Naive B cell (primary cell): ENCODE measurements around the gene SBF2. TPM values are rescaled to one million over a fixed set of nuclear protein-coding genes. Genes with fewer than 3 reads are reported as not detected.

ENCODE experiments used
- ATAC-seq, 2 donors: fragments of 150-1000 bp; cut with Tn5 transposase; 2 replicates each; pipeline ENCODE4 v1.10.0; 2021; ENCODE audit warnings: low read depth in 2 of 2, mild to moderate bottlenecking in 2 of 2, moderate library complexity in 2 of 2
- DNase-seq: peaks from one replicate; pipeline ENCODE4 v3.0.0; 2022
- H3K27ac Mint-ChIP-seq, 6 donors: one replicate each; pipeline ENCODE4 v1.8.0; 2020 to 2022; ENCODE audit warnings: mild to moderate bottlenecking in 6 of 6, mixed read lengths in 6 of 6, moderate library complexity in 5 of 6, inconsistent platforms in 2 of 6
- H3K27me3 Mint-ChIP-seq, 3 donors: one replicate each; pipeline ENCODE4 v1.8.0; 2021 to 2022; ENCODE audit warnings: mixed read lengths in 3 of 3, mild to moderate bottlenecking in 1 of 3
- H3K36me3 Mint-ChIP-seq, 2 donors: one replicate each; pipeline ENCODE4 v1.8.0; 2020 to 2022; ENCODE audit warnings: mixed read lengths in 2 of 2, inconsistent platforms in 1 of 2, mild to moderate bottlenecking in 1 of 2
- H3K4me1 Mint-ChIP-seq, 3 donors: one replicate each; pipeline ENCODE4 v1.8.0; 2020 to 2022; ENCODE audit warnings: mixed read lengths in 3 of 3, inconsistent platforms in 1 of 3, mild to moderate bottlenecking in 1 of 3, moderate library complexity in 1 of 3
- H3K4me3 Mint-ChIP-seq, 8 donors: one replicate each; pipeline ENCODE4 v1.8.0; 2020 to 2022; ENCODE audit warnings: mild to moderate bottlenecking in 8 of 8, mixed read lengths in 8 of 8, moderate library complexity in 8 of 8, inconsistent platforms in 2 of 8
- H3K9me3 Mint-ChIP-seq, 7 donors: one replicate each; pipeline ENCODE4 v1.8.0; 2020 to 2022; ENCODE audit warnings: mixed read lengths in 7 of 7, mild to moderate bottlenecking in 5 of 7, inconsistent platforms in 2 of 7, moderate library complexity in 1 of 7
- polyA plus RNA-seq, 6 donors: library from polyadenylated mRNA; unstranded; fragments of 300-500 nt; fragmentation: Illumina TruSeq; gene quantifications; one replicate each; pipeline ENCODE4 v1.2.3, GENCODE V29; 2021; ENCODE audit warnings: low read depth in 6 of 6

SBF2 gene
- polyA plus RNA-seq, 6 donors from 2014 or later: 2.4 to 8.5 (median 3.1) TPM

DNA sequence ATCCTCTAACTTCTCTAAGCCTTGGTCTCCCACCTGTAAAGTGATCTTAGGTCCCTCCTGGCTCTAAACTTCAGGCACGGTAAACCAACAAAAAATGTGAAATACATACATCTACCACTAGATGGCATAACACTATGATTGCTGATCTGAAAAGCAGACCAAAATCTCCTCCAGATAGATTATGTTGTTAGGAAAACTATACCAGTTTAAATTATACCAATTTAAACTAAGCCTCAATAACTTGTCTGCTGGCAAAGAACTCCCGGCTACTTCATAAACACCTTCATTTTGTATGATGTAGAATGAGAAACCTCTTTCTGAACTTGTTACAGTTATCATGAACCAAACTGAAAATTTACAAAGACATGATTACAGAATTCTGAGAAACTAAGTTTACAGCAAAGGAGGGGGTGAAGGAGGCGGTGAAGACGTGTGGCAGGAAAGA, 85.9 kb downstream of the SBF2 start:
- H3K9me3 Mint-ChIP-seq: peaks cover 4 to 18% (median 16%) of the 10 kb centered on the region in 7 donors
- no peak overlapping the region for H3K4me3 Mint-ChIP-seq
- no peaks in the 10 kb centered on the region for H3K27me3 Mint-ChIP-seq
- H3K4me1 Mint-ChIP-seq: peaks cover 0 to 7% (median 6%) of the 10 kb centered on the region in 3 donors
- H3K27ac Mint-ChIP-seq: no peak overlapping the region
- peaks cover 0 to 9% of the 10 kb centered on the region in 2 donors for H3K36me3 Mint-ChIP-seq
- ATAC-seq (peak; percentile 49 to 52), DNase-seq (peak; percentile 40)

DNA sequence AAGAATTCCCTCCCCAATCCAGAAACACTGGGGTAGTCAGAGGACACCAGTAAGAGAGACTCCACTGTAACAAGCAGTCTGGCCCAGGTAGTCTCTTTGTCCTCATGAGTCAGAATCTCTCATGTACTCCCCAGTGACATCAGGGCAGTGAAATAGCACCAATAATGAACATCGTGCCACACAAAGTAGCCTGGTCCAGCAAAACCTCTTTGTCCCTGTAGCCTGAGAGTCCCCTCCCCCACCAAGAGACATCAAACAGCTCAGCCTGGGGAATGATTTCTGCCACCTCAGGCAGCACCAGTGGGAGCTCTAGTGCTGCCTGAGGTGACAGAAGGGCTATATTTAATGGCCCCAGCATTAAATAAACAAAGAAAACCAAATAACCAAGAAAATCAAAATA, 88.1 kb downstream of the SBF2 start:
- H3K9me3 Mint-ChIP-seq: peaks cover 4 to 27% (median 20%) of the 10 kb centered on the region in 7 donors
- no peak overlapping the region for H3K4me3 Mint-ChIP-seq
- no peak for ATAC-seq
- H3K27me3 Mint-ChIP-seq: no peaks in the 10 kb centered on the region
- peaks cover 4 to 17% of the 10 kb centered on the region in 2 donors for H3K36me3 Mint-ChIP-seq
- no peak overlapping the region for H3K27ac Mint-ChIP-seq
- DNase-seq: no peak
- H3K4me1 Mint-ChIP-seq: no peaks in the 10 kb centered on the region

GRCh38 chr11:10204021-10204420, 90.0 kb downstream of the SBF2 start:
- DNase-seq (no peak), ATAC-seq (no peak)
- no peaks in the 10 kb centered on the region for H3K27me3 Mint-ChIP-seq
- H3K27ac Mint-ChIP-seq: no peak overlapping the region
- no peaks in the 10 kb centered on the region for H3K4me1 Mint-ChIP-seq
- peaks cover 4 to 27% (median 20%) of the 10 kb centered on the region in 7 donors for H3K9me3 Mint-ChIP-seq
- H3K36me3 Mint-ChIP-seq: peaks cover 4 to 17% of the 10 kb centered on the region in 2 donors
- no peak overlapping the region for H3K4me3 Mint-ChIP-seq

- peaks cover 4 to 27% (median 20%) of the 10 kb centered on the region in 7 donors for H3K9me3 Mint-ChIP-seq
Observed at GRCh38 chr11:10201343-10201742, 92.7 kb downstream of the SBF2 start.

GRCh38 chr11:10197091-10197490, 96.9 kb downstream of the SBF2 start:
- H3K4me3 Mint-ChIP-seq: no peak overlapping the region
- peaks cover 0 to 3% (median 0%) of the 10 kb centered on the region in 7 donors for H3K9me3 Mint-ChIP-seq
- no peaks in the 10 kb centered on the region for H3K27me3 Mint-ChIP-seq
- DNase-seq: no peak
- ATAC-seq: no peak
- H3K4me1 Mint-ChIP-seq: no peaks in the 10 kb centered on the region
- peaks cover 0 to 2% of the 10 kb centered on the region in 2 donors for H3K36me3 Mint-ChIP-seq
- H3K27ac Mint-ChIP-seq: no peak overlapping the region

More at GRCh38 chr11:10201343-10201742, 92.7 kb downstream of the SBF2 start:
- no peak for ATAC-seq
- Mint-ChIP-seq H3K4me3 (no peak overlapping the region), H3K27ac (no peak overlapping the region), H3K4me1 (no peaks in the 10 kb centered on the region), H3K27me3 (no peaks in the 10 kb centered on the region), H3K36me3 (peaks cover 4 to 17% of the 10 kb centered on the region in 2 donors)
- DNase-seq: no peak

DNA sequence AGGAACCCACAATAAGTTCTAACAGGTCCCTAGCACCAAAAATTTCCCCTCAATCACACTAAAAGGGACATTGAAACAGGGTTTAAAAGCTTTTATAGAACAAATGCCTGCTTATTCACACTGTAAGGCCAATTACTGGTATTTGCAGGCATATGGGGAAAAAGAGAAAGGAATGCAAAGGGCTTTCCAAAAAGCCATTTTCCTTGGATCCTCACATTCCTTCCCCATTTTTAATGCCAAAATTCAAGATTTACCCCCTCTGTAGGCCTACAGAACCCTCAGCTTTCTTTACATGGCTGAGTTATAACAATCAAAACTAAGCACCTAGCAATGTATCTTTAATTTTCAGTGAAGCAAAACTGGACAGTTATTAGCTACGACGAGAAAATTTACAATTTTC, 102.0 kb downstream of the SBF2 start:
- no peak for ATAC-seq

DNA sequence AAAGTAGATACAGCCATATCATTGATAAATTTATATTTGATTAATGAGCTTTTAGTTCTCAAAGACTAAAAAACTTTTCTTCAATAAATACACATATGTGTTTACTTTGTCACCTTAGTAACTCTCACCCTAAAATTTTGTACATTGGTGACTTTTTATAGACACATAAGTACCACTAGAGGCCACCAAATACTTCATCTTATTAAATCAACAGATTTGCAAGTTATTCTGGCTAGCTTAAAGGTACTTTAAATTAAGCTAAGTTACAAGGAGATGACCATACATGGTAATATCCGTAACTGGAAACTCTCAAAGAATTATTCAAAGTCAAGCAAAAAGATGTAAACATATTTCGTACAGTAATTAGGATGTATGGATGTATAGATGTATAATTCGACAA, 112.2 kb downstream of the SBF2 start:
- H3K27me3 Mint-ChIP-seq: no peaks in the 10 kb centered on the region
- ATAC-seq (no peak), DNase-seq (no peak)
- no peak overlapping the region for H3K4me3 Mint-ChIP-seq
- peaks cover 0 to 6% of the 10 kb centered on the region in 2 donors for H3K36me3 Mint-ChIP-seq
- no peaks in the 10 kb centered on the region for H3K4me1 Mint-ChIP-seq
- H3K9me3 Mint-ChIP-seq: peaks cover 0 to 7% (median 1%) of the 10 kb centered on the region in 7 donors
- H3K27ac Mint-ChIP-seq: no peak overlapping the region

More for the DNA sequence above, 102.0 kb downstream of the SBF2 start:
- no peak for DNase-seq
- Mint-ChIP-seq H3K36me3 (peaks cover 0 to 5% of the 10 kb centered on the region in 2 donors), H3K27ac (no peak overlapping the region), H3K9me3 (no peaks in the 10 kb centered on the region), H3K4me3 (no peak overlapping the region), H3K27me3 (no peaks in the 10 kb centered on the region), H3K4me1 (peaks cover 0 to 6% (median 0%) of the 10 kb centered on the region in 3 donors)

GRCh38 chr11:10164621-10165020, 129.4 kb downstream of the SBF2 start:
- Mint-ChIP-seq H3K4me3 (no peak overlapping the region), H3K36me3 (no peaks in the 10 kb centered on the region), H3K4me1 (no peaks in the 10 kb centered on the region), H3K27ac (no peak overlapping the region), H3K9me3 (peaks cover 0 to 1% (median 0%) of the 10 kb centered on the region in 7 donors), H3K27me3 (no peaks in the 10 kb centered on the region)
- DNase-seq (no peak), ATAC-seq (no peak)

DNA sequence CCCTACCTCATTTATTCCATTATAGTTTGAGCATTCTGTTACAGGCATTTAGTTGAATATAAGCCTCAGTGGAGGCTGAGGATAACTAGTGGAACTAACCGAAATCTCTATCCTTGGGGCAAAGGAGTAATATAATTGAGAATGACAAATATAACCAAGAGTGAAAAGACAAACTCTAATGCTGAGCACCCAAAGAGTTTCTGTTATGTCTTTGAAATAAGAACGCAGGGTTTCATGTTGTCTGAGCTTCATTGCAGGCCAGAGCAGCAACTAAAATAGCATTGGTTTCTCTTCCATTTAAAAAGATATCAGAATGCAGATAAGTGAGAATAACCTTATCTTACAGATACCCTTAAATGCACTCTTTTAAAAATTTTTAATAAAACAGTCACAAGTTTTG, 131.8 kb downstream of the SBF2 start:
- Mint-ChIP-seq H3K27me3 (no peaks in the 10 kb centered on the region), H3K27ac (no peak overlapping the region), H3K9me3 (peaks cover 6 to 16% (median 11%) of the 10 kb centered on the region in 7 donors), H3K36me3 (peaks cover 12 to 13% of the 10 kb centered on the region in 2 donors), H3K4me3 (no peak overlapping the region), H3K4me1 (no peaks in the 10 kb centered on the region)
- DNase-seq: no peak
- ATAC-seq: no peak

GRCh38 chr11:10160350-10160749, 133.7 kb downstream of the SBF2 start:
- DNase-seq (no peak), ATAC-seq (no peak)
- Mint-ChIP-seq H3K27ac (peak overlapping the region in 2 of 6 donors; percentile 6 to 36), H3K36me3 (peaks cover 12 to 13% of the 10 kb centered on the region in 2 donors), H3K27me3 (no peaks in the 10 kb centered on the region), H3K4me3 (no peak overlapping the region), H3K4me1 (no peaks in the 10 kb centered on the region), H3K9me3 (peaks cover 6 to 21% (median 11%) of the 10 kb centered on the region in 7 donors)

DNA sequence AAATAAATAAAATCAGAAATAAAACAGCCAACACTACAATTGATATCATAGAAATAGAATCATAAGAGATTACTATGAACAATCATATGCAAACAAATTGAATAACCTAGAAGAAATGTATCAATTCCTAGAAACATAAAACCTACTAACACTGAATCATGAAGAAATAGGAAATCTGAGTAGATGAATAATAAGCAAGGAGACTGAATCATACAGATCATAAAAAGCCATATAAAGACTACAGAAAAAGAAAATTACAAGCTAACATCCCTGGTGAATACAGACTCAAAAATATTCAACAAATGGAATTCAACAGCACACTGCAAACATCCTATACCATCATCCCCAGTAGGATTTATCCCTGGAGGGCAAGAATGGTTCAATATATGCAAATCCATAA, 135.6 kb downstream of the SBF2 start:
- Mint-ChIP-seq H3K4me3 (no peak overlapping the region), H3K27me3 (no peaks in the 10 kb centered on the region), H3K9me3 (peaks cover 6 to 21% (median 11%) of the 10 kb centered on the region in 7 donors), H3K27ac (no peak overlapping the region), H3K4me1 (no peaks in the 10 kb centered on the region), H3K36me3 (peaks cover 12 to 13% of the 10 kb centered on the region in 2 donors)
- no peak for ATAC-seq
- no peak for DNase-seq

DNA sequence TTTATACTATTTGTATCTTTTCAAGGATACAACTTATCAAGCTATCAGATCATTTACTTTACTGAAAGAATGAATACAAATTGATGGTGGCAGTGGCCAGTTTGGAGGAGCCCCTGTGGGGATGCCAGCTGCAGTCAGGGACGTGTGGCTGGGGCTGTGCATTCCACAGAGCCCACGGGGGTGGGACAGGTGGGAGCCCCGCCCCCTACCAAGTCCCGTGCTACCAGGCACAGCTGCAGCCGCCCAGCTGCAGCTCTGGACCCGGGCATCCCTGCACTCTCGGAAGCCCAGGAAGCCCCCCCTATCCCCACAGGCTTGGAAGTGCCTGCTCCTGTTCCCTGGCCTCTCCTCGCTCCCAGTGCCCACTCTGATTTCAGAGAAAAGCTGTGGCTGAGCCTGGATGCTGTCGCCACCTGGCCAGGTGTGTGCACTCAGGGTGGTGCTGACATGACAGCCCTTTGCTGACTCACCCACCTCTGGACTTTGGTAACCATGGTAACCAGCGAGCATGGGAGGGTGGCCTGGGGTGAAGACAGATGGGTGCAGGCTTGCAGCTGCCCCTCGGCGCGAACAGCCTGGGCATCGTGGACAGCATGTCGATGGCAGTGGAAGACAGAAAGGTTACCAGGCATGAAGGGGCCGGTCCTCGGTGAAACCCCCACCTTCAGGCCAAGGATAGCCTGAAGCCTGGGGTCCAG, 138.1 kb downstream of the SBF2 start:
- no peaks in the 10 kb centered on the region for H3K4me1 Mint-ChIP-seq
- H3K27me3 Mint-ChIP-seq: no peaks in the 10 kb centered on the region
- H3K36me3 Mint-ChIP-seq: peaks cover 12 to 13% of the 10 kb centered on the region in 2 donors
- no peak overlapping the region for H3K4me3 Mint-ChIP-seq
- H3K27ac Mint-ChIP-seq: peak overlapping the region in 1 of 6 donors; percentile 27
- DNase-seq (no peak), ATAC-seq (no peak)
- peaks cover 6 to 21% (median 11%) of the 10 kb centered on the region in 7 donors for H3K9me3 Mint-ChIP-seq

GRCh38 chr11:10150800-10151199, 143.2 kb downstream of the SBF2 start:
- Mint-ChIP-seq H3K4me1 (no peaks in the 10 kb centered on the region), H3K27me3 (no peaks in the 10 kb centered on the region), H3K4me3 (no peak overlapping the region), H3K27ac (no peak overlapping the region), H3K9me3 (peaks cover 0 to 6% (median 5%) of the 10 kb centered on the region in 7 donors), H3K36me3 (no peaks in the 10 kb centered on the region)
- ATAC-seq (no peak), DNase-seq (no peak)

DNA sequence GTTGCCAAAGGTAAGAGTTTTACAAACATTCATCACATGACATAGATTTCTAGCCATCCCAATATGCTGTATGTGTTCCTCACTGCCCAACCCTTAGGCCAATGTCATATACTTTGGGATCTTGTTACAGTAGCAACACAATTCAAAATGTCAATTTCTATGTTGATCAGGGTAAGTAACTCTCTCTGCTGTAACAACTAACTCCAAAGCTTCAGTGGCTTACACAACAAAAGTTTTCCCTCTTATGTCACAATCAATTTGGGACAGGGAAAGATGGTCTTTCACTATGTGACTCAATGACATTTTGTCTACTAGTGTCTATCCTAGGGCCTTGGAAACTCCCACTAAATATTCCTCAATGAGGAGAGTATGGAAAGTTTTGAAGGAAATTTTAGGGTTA, 144.5 kb downstream of the SBF2 start:
- Mint-ChIP-seq H3K36me3 (no peaks in the 10 kb centered on the region), H3K9me3 (peaks cover 0 to 6% (median 5%) of the 10 kb centered on the region in 7 donors), H3K27me3 (no peaks in the 10 kb centered on the region), H3K4me3 (no peak overlapping the region), H3K27ac (no peak overlapping the region), H3K4me1 (no peaks in the 10 kb centered on the region)
- DNase-seq (no peak), ATAC-seq (no peak)
